Measurements from ENCODE around the gene ELFN1. TPM values are rescaled to one million over a fixed set of nuclear protein-coding genes. Genes with fewer than 3 reads are reported as not detected.

The ELFN1 gene
- total and polyA plus RNA-seq, 9 of the 15 experiments (the other 6 are each of a cell fraction or from before 2014, with no cell fraction given) = 0.04 to 0.64 (median 0.18) TPM; not detected in 2

- TF ChIP-seq NCOA4 (IDR thresholded peaks at IDR 0.05; ENCODE audit: partially characterized antibody) (no peak), ZNF431 (CRISPR knock-in tag; IDR thresholded peaks at IDR 0.05) (peak; percentile 82), OTX1 (CRISPR knock-in tag; IDR thresholded peaks at IDR 0.05) (no peak), ZNF764 (CRISPR knock-in tag; IDR thresholded peaks at IDR 0.05; ENCODE audit: low read depth) (no peak), E2F3 (CRISPR knock-in tag; IDR thresholded peaks at IDR 0.05) (no peak), POLR2H (tag; IDR thresholded peaks at IDR 0.05; ENCODE audit: low read depth) (no peak), TAF9B (IDR thresholded peaks at IDR 0.05; ENCODE audit: partially characterized antibody) (no peak), BDP1 (IDR thresholded peaks at IDR 0.05; ENCODE audit: insufficient read depth, insufficient read length) (no peak), HIVEP1 (CRISPR knock-in tag; IDR thresholded peaks at IDR 0.05) (no peak), FOS (IDR thresholded peaks at IDR 0.05; ENCODE audit: extremely low read depth, insufficient read length) (no peak), HMG20B (CRISPR knock-in tag; IDR thresholded peaks at IDR 0.05) (no peak), GMEB1 (CRISPR knock-in tag; IDR thresholded peaks at IDR 0.05) (no peak), E2F4 (CRISPR knock-in tag; IDR thresholded peaks at IDR 0.05; ENCODE audit: low read depth) (0 out of 2 replicates have a peak, but pooled peaks have one; percentile 30), SMARCB1 (IDR thresholded peaks at IDR 0.05; ENCODE audit: insufficient read length, low read depth) (no peak), NR3C1 (CRISPR knock-in tag; IDR thresholded peaks at IDR 0.05) (0 out of 2 replicates have a peak, but pooled peaks have one; percentile 68), GATA2 (CRISPR knock-in tag; IDR thresholded peaks at IDR 0.05) (peak; percentile 71), ZNF696 (CRISPR knock-in tag; conservative IDR thresholded peaks at IDR 0.05) (no peak), UBTF (IDR thresholded peaks at IDR 0.05; ENCODE audit: borderline replicate concordance in 1 of 2, low read depth in 2 of 2, low read length in 2 of 2) (no peak), PATZ1 (CRISPR knock-in tag; IDR thresholded peaks at IDR 0.05; ENCODE audit: borderline replicate concordance) (no peak), RBM22 (IDR thresholded peaks at IDR 0.05; ENCODE audit: low read depth, low read length, poor library complexity, severe bottlenecking) (no peak), ZNF436 (CRISPR knock-in tag; IDR thresholded peaks at IDR 0.05) (no peak), POLR2G (IDR thresholded peaks at IDR 0.05; ENCODE audit: low read depth, low read length) (peak; percentile 91)
These were observed 71.9 kb downstream of the ELFN1 start (continued) for GRCh38 chr7:1741751-1742554.
